Activated CD4-positive, alpha-beta T cell treated with anti-CD3 and anti-CD28 coated beads, Interleukin-2, amount 10 ng/mL, durations not matched to agents 24 days and 14 days (primary cell): Measurements from ENCODE around the gene DHX57. TPM values are rescaled to one million over a fixed set of nuclear protein-coding genes. Genes with fewer than 3 reads are reported as not detected.
A peak's percentile ranks its signal among the peaks of the same experiment; 100 is the strongest.

Source experiments
- DNase-seq: peaks from one replicate; pipeline ENCODE4 v3.0.0; 2022
- H3K27ac Mint-ChIP-seq: one replicate; pipeline ENCODE4 v1.8.0; 2022; ENCODE audit warnings: mild to moderate bottlenecking, mixed read lengths
- H3K27me3 Mint-ChIP-seq: one replicate; pipeline ENCODE4 v1.8.0; 2022; ENCODE audit warnings: mixed read lengths
- H3K36me3 Mint-ChIP-seq: one replicate; pipeline ENCODE4 v1.8.0; 2022; ENCODE audit warnings: low read depth, mild to moderate bottlenecking, mixed read lengths
- H3K4me1 Mint-ChIP-seq: one replicate; pipeline ENCODE4 v1.8.0; 2021; ENCODE audit warnings: mixed read lengths
- H3K4me3 Mint-ChIP-seq: one replicate; pipeline ENCODE4 v1.8.0; 2022; ENCODE audit warnings: mild to moderate bottlenecking, moderate library complexity, mixed read lengths
- H3K9me3 Mint-ChIP-seq: one replicate; pipeline ENCODE4 v1.8.0; 2021; ENCODE audit warnings: mixed read lengths
- intact Hi-C: fragments of 100-400 bp; cut with micrococcal nuclease; formaldehyde crosslinking; loops from one replicate; pipeline ENCODE4 v1.15.1; 2023
- total RNA-seq: library from RNA; stranded (reverse); gene quantifications from 2 replicates; pipeline ENCODE4 v1.2.3, GENCODE V29; 2022

The DHX57 gene
- total RNA-seq, 1 donor from 2014 or later: 24.3 TPM

DNA sequence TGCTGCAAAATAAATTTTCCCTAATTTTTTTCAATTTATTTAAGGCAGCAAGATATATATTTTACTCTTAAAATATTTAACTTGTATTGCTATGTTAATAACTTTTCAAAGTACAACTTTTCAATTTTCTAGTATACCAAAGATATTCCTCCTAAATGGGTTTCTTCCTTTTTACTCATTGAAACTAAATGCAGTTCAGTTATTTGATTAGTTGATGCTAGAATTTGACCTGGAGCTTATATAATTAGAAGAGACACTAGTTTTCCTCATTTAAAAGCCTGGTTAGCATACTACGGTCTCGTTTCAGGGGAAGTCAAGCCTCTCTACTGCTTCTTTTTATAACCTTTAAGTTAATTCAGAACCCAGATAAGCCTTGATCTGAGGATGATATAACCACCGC, 13.8 kb upstream of the DHX57 start, which contains the start of gene ARHGEF33:
ARHGEF33 (plus strand) TSS at position 301 of the 400 bp plus-strand sequence. CDS start 29,573 bp downstream, outside the sequence.
- no peaks in the 10 kb centered on the region for H3K36me3 Mint-ChIP-seq
- no peaks in the 10 kb centered on the region for H3K9me3 Mint-ChIP-seq
- intact Hi-C loops: no loop called here
- no peaks in the 10 kb centered on the region for H3K4me1 Mint-ChIP-seq
- H3K27ac Mint-ChIP-seq: no peak within 1 kb of the TSS
- DNase-seq: no peak
- H3K27me3 Mint-ChIP-seq: peaks cover 13% of the 10 kb centered on the region
- no peak within 1 kb of the TSS for H3K4me3 Mint-ChIP-seq

GRCh38 chr2:38889045-38889444, 13.3 kb upstream of the DHX57 start:
- peaks cover 13% of the 10 kb centered on the region for H3K27me3 Mint-ChIP-seq
- H3K36me3 Mint-ChIP-seq: no peaks in the 10 kb centered on the region
- no peaks in the 10 kb centered on the region for H3K4me1 Mint-ChIP-seq
- intact Hi-C loops: no loop called here
- no peak for DNase-seq
- no peak overlapping the region for H3K27ac Mint-ChIP-seq
- no peaks in the 10 kb centered on the region for H3K9me3 Mint-ChIP-seq
- no peak overlapping the region for H3K4me3 Mint-ChIP-seq

- H3K4me3 Mint-ChIP-seq: no peak overlapping the region
- intact Hi-C loops: no loop called here
Observed at GRCh38 chr2:38887902-38888554, 12.3 kb upstream of the DHX57 start.

GRCh38 chr2:38887347-38887746, 11.6 kb upstream of the DHX57 start:
- intact Hi-C loops: no loop called here
- no peaks in the 10 kb centered on the region for H3K9me3 Mint-ChIP-seq

More at GRCh38 chr2:38887902-38888554, 12.3 kb upstream of the DHX57 start:
- Mint-ChIP-seq H3K27me3 (peaks cover 13% of the 10 kb centered on the region), H3K9me3 (no peaks in the 10 kb centered on the region), H3K4me1 (no peaks in the 10 kb centered on the region), H3K36me3 (no peaks in the 10 kb centered on the region), H3K27ac (no peak overlapping the region)
- no peak for DNase-seq

GRCh38 chr2:38886063-38886462, 10.3 kb upstream of the DHX57 start:
- Mint-ChIP-seq H3K27ac (no peak overlapping the region), H3K36me3 (no peaks in the 10 kb centered on the region), H3K27me3 (peaks cover 10% of the 10 kb centered on the region), H3K4me3 (no peak overlapping the region), H3K4me1 (no peaks in the 10 kb centered on the region), H3K9me3 (no peaks in the 10 kb centered on the region)
- DNase-seq: no peak
- intact Hi-C loops: no loop called here

More at GRCh38 chr2:38887347-38887746, 11.6 kb upstream of the DHX57 start:
- peaks cover 13% of the 10 kb centered on the region for H3K27me3 Mint-ChIP-seq
- no peak for DNase-seq
- H3K4me1 Mint-ChIP-seq: no peaks in the 10 kb centered on the region
- no peak overlapping the region for H3K27ac Mint-ChIP-seq
- H3K36me3 Mint-ChIP-seq: no peaks in the 10 kb centered on the region
- no peak overlapping the region for H3K4me3 Mint-ChIP-seq

GRCh38 chr2:38876407-38876806, 673 bp upstream of the DHX57 start:
- intact Hi-C loops: no loop called here
- H3K9me3 Mint-ChIP-seq: peaks cover 8% of the 10 kb centered on the region
- H3K4me1 Mint-ChIP-seq: peaks cover 21% of the 10 kb centered on the region

GRCh38 chr2:38875227-38875575, 533 bp downstream of the DHX57 start:
- Mint-ChIP-seq H3K4me3 (peak overlapping the region; percentile 97), H3K27me3 (no peaks in the 10 kb centered on the region), H3K36me3 (peaks cover 13% of the 10 kb centered on the region), H3K27ac (peak overlapping the region; percentile 96), H3K9me3 (peaks cover 9% of the 10 kb centered on the region), H3K4me1 (peaks cover 21% of the 10 kb centered on the region)
- DNase-seq: no peak
- intact Hi-C loops: loop anchor here (2.0 kb wide), 1 partner anchor 96 kb away; the partner anchor contains the start of gene GEMIN6

More at GRCh38 chr2:38876407-38876806, 673 bp upstream of the DHX57 start:
- H3K27me3 Mint-ChIP-seq: no peaks in the 10 kb centered on the region
- H3K36me3 Mint-ChIP-seq: peaks cover 10% of the 10 kb centered on the region
- DNase-seq: peak; percentile 56
- peak overlapping the region; percentile 97 for H3K4me3 Mint-ChIP-seq
- peak overlapping the region; percentile 96 for H3K27ac Mint-ChIP-seq

GRCh38 chr2:38873763-38874162, 2.0 kb downstream of the DHX57 start:
- Mint-ChIP-seq H3K4me3 (no peak overlapping the region), H3K27ac (no peak overlapping the region), H3K4me1 (peaks cover 21% of the 10 kb centered on the region), H3K36me3 (peaks cover 22% of the 10 kb centered on the region), H3K27me3 (no peaks in the 10 kb centered on the region), H3K9me3 (peaks cover 18% of the 10 kb centered on the region)
- intact Hi-C loops: loop anchor here (2.0 kb wide), 1 partner anchor 95 kb away; the partner anchor contains the start of gene GEMIN6
- no peak for DNase-seq

DNA sequence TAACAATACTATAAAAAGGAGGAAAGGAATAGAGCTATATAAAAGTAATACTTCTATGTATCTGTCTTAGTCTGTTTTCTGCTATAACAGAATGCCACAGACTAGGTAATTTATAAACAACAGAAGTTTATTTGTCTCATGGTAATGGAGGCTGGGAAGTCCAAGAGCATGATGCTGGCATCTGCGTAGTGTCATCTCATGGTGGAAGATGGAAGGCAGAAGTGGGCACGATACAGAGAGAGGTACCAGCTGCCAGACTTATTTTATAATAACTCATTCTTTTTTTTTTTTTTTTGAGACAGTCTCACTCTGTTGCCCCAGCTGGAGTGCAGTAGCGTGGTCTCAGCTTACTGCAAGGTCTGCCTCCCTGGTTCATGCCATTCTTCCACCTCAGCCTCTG, 4.3 kb downstream of the DHX57 start:
- H3K36me3 Mint-ChIP-seq: peaks cover 33% of the 10 kb centered on the region
- H3K27me3 Mint-ChIP-seq: no peaks in the 10 kb centered on the region
- H3K4me3 Mint-ChIP-seq: no peak overlapping the region
- peaks cover 22% of the 10 kb centered on the region for H3K4me1 Mint-ChIP-seq
- H3K27ac Mint-ChIP-seq: no peak overlapping the region
- intact Hi-C loops: no loop called here
- DNase-seq: no peak
- H3K9me3 Mint-ChIP-seq: peaks cover 23% of the 10 kb centered on the region

DNA sequence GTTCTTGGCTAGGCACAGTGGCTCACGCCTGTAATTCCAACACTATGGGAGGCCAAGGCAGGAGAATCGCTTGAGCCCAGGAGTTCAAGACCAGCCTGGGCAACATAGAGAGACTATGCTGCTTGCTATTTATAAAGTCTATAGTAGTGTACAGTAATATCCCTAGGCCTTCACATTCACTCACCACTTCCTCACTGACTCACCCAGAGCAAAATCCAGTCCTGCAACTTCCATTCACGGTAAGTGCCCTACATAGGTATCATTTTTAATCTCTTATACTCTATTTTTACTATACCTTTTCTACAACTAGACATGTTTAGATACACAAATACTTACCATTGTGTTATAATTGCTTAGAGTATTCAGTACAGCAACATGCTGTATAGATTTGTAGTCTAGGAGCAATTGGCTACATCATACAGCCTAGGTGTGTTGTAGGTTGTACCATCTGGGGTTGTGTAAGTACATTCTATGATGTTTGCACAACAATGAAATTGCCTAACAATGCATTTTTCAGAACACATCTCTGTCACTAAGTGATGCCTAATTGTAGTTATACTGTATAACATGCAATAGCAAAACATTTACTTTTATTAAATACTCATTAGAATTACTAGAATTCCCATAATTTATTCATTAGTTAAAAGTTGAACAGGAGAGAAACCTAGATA, 8.8 kb downstream of the DHX57 start:
- peaks cover 16% of the 10 kb centered on the region for H3K9me3 Mint-ChIP-seq
- no peak overlapping the region for H3K4me3 Mint-ChIP-seq
- DNase-seq: no peak
- H3K36me3 Mint-ChIP-seq: peaks cover 44% of the 10 kb centered on the region
- no peaks in the 10 kb centered on the region for H3K27me3 Mint-ChIP-seq
- no peak overlapping the region for H3K27ac Mint-ChIP-seq
- intact Hi-C loops: no loop called here
- H3K4me1 Mint-ChIP-seq: peaks cover 10% of the 10 kb centered on the region

- DNase-seq: peak; percentile 61
- Mint-ChIP-seq H3K4me1 (peaks cover 10% of the 10 kb centered on the region), H3K27ac (no peak overlapping the region), H3K36me3 (peaks cover 52% of the 10 kb centered on the region), H3K9me3 (peaks cover 4% of the 10 kb centered on the region), H3K27me3 (no peaks in the 10 kb centered on the region), H3K4me3 (no peak overlapping the region)
- intact Hi-C loops: no loop called here
Observed at GRCh38 chr2:38863061-38863695, 12.6 kb downstream of the DHX57 start.

DNA sequence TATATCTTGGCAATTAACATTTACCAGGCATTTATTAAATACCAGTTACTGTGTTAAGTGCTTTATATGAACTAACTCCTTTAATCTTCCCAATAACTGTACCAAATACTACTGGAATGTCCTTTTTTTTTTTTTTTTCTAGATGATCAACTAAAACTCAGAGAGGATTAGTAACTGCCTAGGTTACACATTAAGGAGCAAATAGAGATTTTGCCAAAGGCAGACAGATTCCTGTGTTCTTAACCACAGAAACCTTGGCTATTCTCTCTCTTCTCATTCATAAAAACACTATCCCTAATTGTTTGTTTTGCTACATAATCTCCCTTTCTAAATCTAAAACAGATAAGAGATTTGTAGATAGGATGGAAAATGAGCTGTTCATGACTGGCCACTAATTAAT, 13.3 kb downstream of the DHX57 start:
- H3K27ac Mint-ChIP-seq: no peak overlapping the region

GRCh38 chr2:38856165-38856564, 19.6 kb downstream of the DHX57 start:
- no peak for DNase-seq
- H3K27ac Mint-ChIP-seq: no peak overlapping the region
- no peak overlapping the region for H3K4me3 Mint-ChIP-seq
- H3K9me3 Mint-ChIP-seq: no peaks in the 10 kb centered on the region
- intact Hi-C loops: no loop called here
- H3K36me3 Mint-ChIP-seq: peaks cover 37% of the 10 kb centered on the region
- H3K4me1 Mint-ChIP-seq: no peaks in the 10 kb centered on the region
- no peaks in the 10 kb centered on the region for H3K27me3 Mint-ChIP-seq

More for the DNA sequence above, 13.3 kb downstream of the DHX57 start:
- no peak for DNase-seq
- Mint-ChIP-seq H3K4me3 (no peak overlapping the region), H3K36me3 (peaks cover 48% of the 10 kb centered on the region), H3K4me1 (peaks cover 10% of the 10 kb centered on the region), H3K9me3 (no peaks in the 10 kb centered on the region), H3K27me3 (no peaks in the 10 kb centered on the region)
- intact Hi-C loops: no loop called here

GRCh38 chr2:38850045-38850444, 25.7 kb downstream of the DHX57 start:
- no peaks in the 10 kb centered on the region for H3K9me3 Mint-ChIP-seq

More at GRCh38 chr2:38850045-38850444, 25.7 kb downstream of the DHX57 start:
- intact Hi-C loops: no loop called here
- DNase-seq: no peak
- Mint-ChIP-seq H3K27me3 (no peaks in the 10 kb centered on the region), H3K36me3 (peaks cover 25% of the 10 kb centered on the region), H3K27ac (no peak overlapping the region), H3K4me1 (no peaks in the 10 kb centered on the region), H3K4me3 (no peak overlapping the region)
